ACC112 (cell line): Measurements from ENCODE around the gene SLC25A4.
"Not testable (repeated sequence)": the region's sequence is repeated elsewhere in the genome, so short reads cannot be mapped to it uniquely, and the experiment has no call there.

Experiments used
- H2AFZ ChIP-seq: fragments of 200-600 bp; sonication (generic); one replicate; pipeline ENCODE4 v1.6.0; 2017; ENCODE audit warnings: antibody characterized with exemption, low read length; ENCODE audit not compliant: unreplicated experiment
- H3K27ac ChIP-seq: fragments of 200-600 bp; sonication (generic); 2 replicates; pipeline ENCODE4 v1.5.1; 2014; ENCODE audit warnings: low read depth, mild to moderate bottlenecking, antibody characterized with exemption, low read length, moderate library complexity
- H3K27me3 ChIP-seq: fragments of 200-600 bp; sonication (generic); 2 replicates; pipeline ENCODE4 v1.6.1; 2014; ENCODE audit warnings: mild to moderate bottlenecking, antibody characterized with exemption, low read length, moderate library complexity, mixed read lengths; ENCODE audit not compliant: insufficient read depth
- H3K36me3 ChIP-seq: fragments of 200-600 bp; sonication (generic); 2 replicates; pipeline ENCODE4 v1.6.1; 2016; ENCODE audit warnings: mild to moderate bottlenecking, antibody characterized with exemption, low read length, moderate library complexity, mixed read lengths; ENCODE audit not compliant: insufficient read depth
- H3K4me1 ChIP-seq: fragments of 200-600 bp; sonication (generic); one replicate; pipeline ENCODE4 v1.6.1; 2016; ENCODE audit warnings: low read length, mixed read lengths; ENCODE audit not compliant: insufficient read depth, unreplicated experiment, control insufficient read depth
- H3K4me3 ChIP-seq: fragments of 200-600 bp; sonication (generic); 2 replicates; pipeline ENCODE4 v1.5.1; 2014; ENCODE audit warnings: mild to moderate bottlenecking, low read depth, low read length
- H3K79me2 ChIP-seq: fragments of 200-600 bp; sonication (generic); one replicate; pipeline ENCODE4 v1.6.0; 2016; ENCODE audit warnings: low read length; ENCODE audit not compliant: control insufficient read depth, unreplicated experiment, insufficient read depth

Gene SLC25A4

GRCh38 chr4:185179488-185179887, 36.4 kb downstream of the SLC25A4 start:
- Histone ChIP-seq H3K4me1 (peaks cover 15% of the 10 kb centered on the region), H3K79me2 (peaks cover 26% of the 10 kb centered on the region), H3K27ac (no peak overlapping the region), H3K4me3 (no peak overlapping the region), H2AFZ (no peak overlapping the region), H3K27me3 (no peaks in the 10 kb centered on the region), H3K36me3 (peaks cover 6% of the 10 kb centered on the region; the same call in 1 of the 2 replicates)

- Histone ChIP-seq H3K36me3 (no peaks in the 10 kb centered on the region), H3K27ac (peak overlapping the region; percentile 46; the same call in 1 of the 2 replicates), H3K79me2 (peaks cover 29% of the 10 kb centered on the region), H3K4me3 (no peak overlapping the region), H3K4me1 (peaks cover 15% of the 10 kb centered on the region), H2AFZ (no peak overlapping the region), H3K27me3 (no peaks in the 10 kb centered on the region)
Measured at GRCh38 chr4:185182239-185182638, 39.2 kb downstream of the SLC25A4 start.

GRCh38 chr4:185183622-185184281, 40.7 kb downstream of the SLC25A4 start:
- H2AFZ ChIP-seq = no peak overlapping the region
- H3K79me2 ChIP-seq = peaks cover 29% of the 10 kb centered on the region
- no peaks in the 10 kb centered on the region for H3K27me3 ChIP-seq
- no peaks in the 10 kb centered on the region for H3K36me3 ChIP-seq
- H3K4me3 ChIP-seq = no peak overlapping the region
- H3K4me1 ChIP-seq = peaks cover 15% of the 10 kb centered on the region
- H3K27ac ChIP-seq = no peak overlapping the region

GRCh38 chr4:185186769-185187168, 43.7 kb downstream of the SLC25A4 start:
- H3K27me3 ChIP-seq = no peaks in the 10 kb centered on the region
- no peak overlapping the region for H2AFZ ChIP-seq
- peaks cover 8% of the 10 kb centered on the region for H3K4me1 ChIP-seq
- peaks cover 9% of the 10 kb centered on the region; the same call in 1 of the 2 replicates for H3K36me3 ChIP-seq
- H3K79me2 ChIP-seq = peaks cover 19% of the 10 kb centered on the region
- no peak overlapping the region for H3K27ac ChIP-seq
- H3K4me3 ChIP-seq = no peak overlapping the region

- Histone ChIP-seq H3K27ac (no peak overlapping the region), H3K4me1 (no peaks in the 10 kb centered on the region), H3K79me2 (peaks cover 26% of the 10 kb centered on the region), H3K4me3 (no peak overlapping the region), H3K36me3 (peaks cover 9% of the 10 kb centered on the region; the same call in 1 of the 2 replicates), H2AFZ (no peak overlapping the region), H3K27me3 (no peaks in the 10 kb centered on the region)
Measured at GRCh38 chr4:185189606-185190305, 46.7 kb downstream of the SLC25A4 start.

GRCh38 chr4:185190306-185190856, 47.3 kb downstream of the SLC25A4 start:
- Histone ChIP-seq H2AFZ (no peak overlapping the region), H3K36me3 (peaks cover 9% of the 10 kb centered on the region; the same call in 1 of the 2 replicates), H3K79me2 (peaks cover 32% of the 10 kb centered on the region), H3K27me3 (no peaks in the 10 kb centered on the region), H3K4me3 (no peak overlapping the region), H3K4me1 (no peaks in the 10 kb centered on the region), H3K27ac (no peak overlapping the region)

GRCh38 chr4:185192059-185192458, 49.0 kb downstream of the SLC25A4 start:
- Histone ChIP-seq H3K27me3 (no peaks in the 10 kb centered on the region), H2AFZ (no peak overlapping the region), H3K4me3 (no peak overlapping the region), H3K79me2 (peaks cover 36% of the 10 kb centered on the region), H3K36me3 (peaks cover 9% of the 10 kb centered on the region; the same call in 1 of the 2 replicates), H3K27ac (no peak overlapping the region), H3K4me1 (no peaks in the 10 kb centered on the region)

- peaks cover 7% of the 10 kb centered on the region; the same call in 1 of the 2 replicates for H3K36me3 ChIP-seq
- H3K4me1 ChIP-seq = peaks cover 3% of the 10 kb centered on the region
- H3K4me3 ChIP-seq = no peak overlapping the region
- H3K27me3 ChIP-seq = no peaks in the 10 kb centered on the region
- H2AFZ ChIP-seq = no peak overlapping the region
- H3K79me2 ChIP-seq = peaks cover 41% of the 10 kb centered on the region
- no peak overlapping the region for H3K27ac ChIP-seq
Measured at GRCh38 chr4:185194924-185195888, 52.1 kb downstream of the SLC25A4 start.

GRCh38 chr4:185196437-185196836, 53.4 kb downstream of the SLC25A4 start:
- H3K4me3 ChIP-seq = no peak overlapping the region
- H3K4me1 ChIP-seq = peaks cover 3% of the 10 kb centered on the region
- H3K79me2 ChIP-seq = peaks cover 37% of the 10 kb centered on the region
- H3K27ac ChIP-seq = no peak overlapping the region
- H3K36me3 ChIP-seq = no peaks in the 10 kb centered on the region; the same call in 1 of the 2 replicates
- H2AFZ ChIP-seq = no peak overlapping the region
- no peaks in the 10 kb centered on the region for H3K27me3 ChIP-seq

- not testable (repeated sequence) for H3K36me3 ChIP-seq, H3K4me3 ChIP-seq, H2AFZ ChIP-seq, H3K4me1 ChIP-seq, H3K27ac ChIP-seq, H3K27me3 ChIP-seq
- H3K79me2 ChIP-seq = peaks cover 34% of the 10 kb centered on the region
Measured at GRCh38 chr4:185198189-185198588, 55.1 kb downstream of the SLC25A4 start.
